Parathyroid adenoma (tissue), 2 donors: ENCODE results near the gene ROBO4.
A peak's percentile ranks its signal among the peaks of the same experiment; 100 is the strongest.

Source experiments
- H2AFZ ChIP-seq: fragments of 300-600 bp; sonication (generic); one replicate; pipeline ENCODE4 v1.7.0; 2017; ENCODE audit warnings: antibody characterized with exemption, mild to moderate bottlenecking
- H3K27ac ChIP-seq: fragments of 300-600 bp; sonication (generic); one replicate; pipeline ENCODE4 v1.7.0; 2017
- H3K27me3 ChIP-seq: fragments of 300-600 bp; sonication (generic); one replicate; pipeline ENCODE4 v1.7.0; 2017; ENCODE audit warnings: low read length; ENCODE audit not compliant: control insufficient read depth, insufficient read depth
- H3K36me3 ChIP-seq: fragments of 300-600 bp; sonication (generic); one replicate; pipeline ENCODE4 v1.7.0; 2017; ENCODE audit warnings: low read length; ENCODE audit not compliant: control insufficient read depth, insufficient read depth
- H3K4me1 ChIP-seq: fragments of 300-600 bp; sonication (generic); one replicate; pipeline ENCODE4 v1.7.0; 2017; ENCODE audit warnings: control low read depth
- H3K4me2 ChIP-seq: fragments of 300-600 bp; sonication (generic); one replicate; pipeline ENCODE4 v1.7.0; 2017; ENCODE audit warnings: low read length
- H3K4me3 ChIP-seq: fragments of 300-600 bp; sonication (generic); one replicate; pipeline ENCODE4 v1.7.0; 2017; ENCODE audit warnings: low read depth, low read length
- H3K79me2 ChIP-seq: fragments of 300-600 bp; sonication (generic); one replicate; pipeline ENCODE4 v1.7.0; 2017; ENCODE audit warnings: control low read depth
- H3K9ac ChIP-seq: fragments of 300-600 bp; sonication (generic); one replicate; pipeline ENCODE4 v1.7.0; 2017; ENCODE audit warnings: mild to moderate bottlenecking
- H3K9me3 ChIP-seq: fragments of 300-600 bp; sonication (generic); one replicate; pipeline ENCODE4 v1.7.0; 2017; ENCODE audit warnings: low read length; ENCODE audit not compliant: control insufficient read depth
- CTCF ChIP-seq: fragments of 300-600 bp; sonication (generic); IDR thresholded peaks from one replicate; pipeline ENCODE4 v1.7.0; 2017; ENCODE audit warnings: antibody characterized with exemption, mild to moderate bottlenecking
- donor health status: primary hyperparathyroidism.

Gene ROBO4

GRCh38 chr11:124895471-124895971, 2.1 kb downstream of the ROBO4 start:
- Histone ChIP-seq H2AFZ (no peak overlapping the region), H3K36me3 (no peaks in the 10 kb centered on the region), H3K27me3 (no peaks in the 10 kb centered on the region), H3K9ac (no peak overlapping the region), H3K4me2 (no peak overlapping the region), H3K4me1 (no peaks in the 10 kb centered on the region), H3K79me2 (no peaks in the 10 kb centered on the region), H3K9me3 (no peaks in the 10 kb centered on the region), H3K4me3 (no peak overlapping the region), H3K27ac (peak overlapping the region; percentile 60)
- no peak for TF ChIP-seq CTCF

GRCh38 chr11:124894606-124895430, 2.8 kb downstream of the ROBO4 start:
- Histone ChIP-seq H3K36me3 (no peaks in the 10 kb centered on the region), H3K4me1 (no peaks in the 10 kb centered on the region)
- no peak for TF ChIP-seq CTCF

GRCh38 chr11:124893781-124894401, 3.8 kb downstream of the ROBO4 start:
- Histone ChIP-seq H3K4me1 (no peaks in the 10 kb centered on the region), H3K36me3 (no peaks in the 10 kb centered on the region), H3K9ac (no peak overlapping the region), H3K9me3 (no peaks in the 10 kb centered on the region), H3K4me3 (no peak overlapping the region), H3K27ac (no peak overlapping the region), H3K27me3 (no peaks in the 10 kb centered on the region), H3K79me2 (no peaks in the 10 kb centered on the region), H3K4me2 (no peak overlapping the region), H2AFZ (no peak overlapping the region)
- TF ChIP-seq CTCF = no peak

More at GRCh38 chr11:124894606-124895430, 2.8 kb downstream of the ROBO4 start:
- H3K27me3 ChIP-seq = no peaks in the 10 kb centered on the region
- no peak overlapping the region for H3K4me3 ChIP-seq
- H3K9me3 ChIP-seq = no peaks in the 10 kb centered on the region
- no peak overlapping the region for H3K27ac ChIP-seq
- no peak overlapping the region for H2AFZ ChIP-seq
- H3K4me2 ChIP-seq = no peak overlapping the region
- no peak overlapping the region for H3K9ac ChIP-seq
- no peaks in the 10 kb centered on the region for H3K79me2 ChIP-seq

GRCh38 chr11:124892750-124893454, 4.8 kb downstream of the ROBO4 start:
- no peak overlapping the region for H3K4me3 ChIP-seq

More at GRCh38 chr11:124892750-124893454, 4.8 kb downstream of the ROBO4 start:
- Histone ChIP-seq H3K36me3 (no peaks in the 10 kb centered on the region), H3K4me2 (no peak overlapping the region), H3K27ac (no peak overlapping the region), H3K79me2 (no peaks in the 10 kb centered on the region), H3K4me1 (no peaks in the 10 kb centered on the region), H3K27me3 (no peaks in the 10 kb centered on the region), H3K9me3 (no peaks in the 10 kb centered on the region), H2AFZ (no peak overlapping the region), H3K9ac (no peak overlapping the region)
- no peak for TF ChIP-seq CTCF
